ENCODE data around the gene CDC20B. TPM values are rescaled to one million over a fixed set of nuclear protein-coding genes. Genes with fewer than 3 reads are reported as not detected.

Gene CDC20B
- total and polyA plus RNA-seq, 4 donors, result 0.28 TPM; not detected in 3

DNA sequence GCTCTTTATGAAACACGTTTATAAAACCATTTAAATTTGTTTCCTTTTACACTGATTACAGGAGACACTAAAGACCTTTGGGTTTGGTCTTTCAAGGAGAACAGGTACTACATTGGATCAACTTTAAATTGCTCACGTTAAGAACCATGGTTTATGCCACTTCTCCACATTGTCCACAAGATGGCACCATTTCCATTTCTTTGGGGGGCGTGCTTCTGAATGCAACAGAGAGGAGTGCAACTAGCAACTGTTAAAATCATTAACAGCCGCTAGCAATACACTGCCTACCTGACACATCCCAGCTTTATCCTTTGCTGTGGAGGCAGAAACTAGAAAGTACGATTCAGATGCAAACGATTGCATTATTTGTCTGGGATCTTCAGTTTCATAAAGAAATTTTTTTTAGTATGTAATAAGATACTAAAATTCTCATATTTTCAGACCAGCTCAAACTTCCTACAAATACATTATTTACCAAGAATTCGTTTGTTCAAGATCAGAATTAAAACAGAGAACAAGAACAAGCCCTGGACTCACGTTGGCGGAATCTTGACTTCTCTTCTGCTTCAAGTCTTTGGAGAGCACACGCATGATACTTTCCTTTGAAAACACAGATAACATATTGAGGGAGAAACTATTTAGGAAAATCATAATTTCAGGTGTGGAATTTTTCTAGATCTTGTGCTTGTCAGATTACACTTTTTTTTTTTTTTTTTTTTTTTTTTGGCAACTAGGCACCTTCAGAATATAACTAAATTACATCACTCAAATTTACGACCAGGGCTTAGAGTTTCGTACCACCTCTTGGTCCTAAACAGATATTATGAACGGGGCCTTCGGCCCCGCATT lies 702 bp downstream of the CDC20B start:
- no peak overlapping the region for H3K27ac ChIP-seq (ENCODE audit: low read depth in 1 of 2, low read length in 2 of 2)

DNA sequence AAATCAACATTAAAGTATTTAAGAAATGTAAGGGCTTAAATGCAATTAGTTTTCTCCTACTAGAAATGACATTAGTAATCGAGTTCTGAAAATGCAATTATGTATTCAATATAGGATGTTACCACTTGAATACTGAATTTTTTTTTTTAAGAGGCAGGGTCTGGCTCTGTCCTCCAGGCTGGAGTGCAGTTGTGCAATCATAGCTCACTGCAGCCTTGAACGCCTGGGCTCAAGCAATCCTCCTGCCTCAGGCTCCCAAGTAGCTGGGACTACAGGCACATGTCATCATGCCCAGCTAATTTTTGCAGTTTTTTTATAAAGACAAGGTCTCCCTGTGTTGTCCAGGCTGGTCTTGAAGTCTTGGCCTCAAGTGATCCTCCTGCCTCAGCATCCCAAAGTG lies 1.5 kb downstream of the CDC20B start:
- Histone ChIP-seq H3K27me3 (ENCODE audit: control insufficient read depth in 4 of 4, insufficient read depth in 4 of 4, low read length in 3 of 4) (peaks cover 0 to 10% (median 3%) of the 10 kb centered on the region in 4 donors), H3K4me1 (ENCODE audit: control insufficient read depth in 4 of 4, insufficient read depth in 4 of 4, low read length in 3 of 4) (peaks cover 8 to 29% (median 25%) of the 10 kb centered on the region in 4 donors), H3K4me3 (ENCODE audit: low read depth in 1 of 3, low read length in 3 of 3) (no peak overlapping the region), H3K9me3 (ENCODE audit: control insufficient read depth in 4 of 4, low read length in 3 of 4) (no peaks in the 10 kb centered on the region), H3K27ac (ENCODE audit: low read depth in 1 of 2, low read length in 2 of 2) (no peak overlapping the region), H3K9ac (ENCODE audit: low read depth in 1 of 2, low read length in 2 of 2) (no peak overlapping the region), H3K36me3 (ENCODE audit: control insufficient read depth in 4 of 4, insufficient read depth in 3 of 4, low read depth in 1 of 4, low read length in 3 of 4) (no peaks in the 10 kb centered on the region)
- 14% methylated on average over 2 of the region's 2 CpGs for WGBS
- DNase-seq (ENCODE audit: low spot score), result no peak
- TF ChIP-seq HNF4A (conservative IDR thresholded peaks at IDR 0.05) (no peak), ZBTB33 (IDR thresholded peaks at IDR 0.05) (no peak), MAX (IDR thresholded peaks at IDR 0.05) (no peak), TAF1 (conservative IDR thresholded peaks at IDR 0.05) (no peak), RAD21 (IDR thresholded peaks at IDR 0.05) (no peak), EGR1 (IDR thresholded peaks at IDR 0.05; ENCODE audit: low read depth in 2 of 2) (no peak), SP1 (IDR thresholded peaks at IDR 0.05) (no peak), NR2F2 (IDR thresholded peaks at IDR 0.05) (no peak), RXRA (IDR thresholded peaks at IDR 0.05) (no peak), YY1 (IDR thresholded peaks at IDR 0.05) (no peak), HNF4G (IDR thresholded peaks at IDR 0.05) (no peak), FOXA2 (IDR thresholded peaks at IDR 0.05) (no peak), JUND (IDR thresholded peaks at IDR 0.05) (no peak), GABPA (IDR thresholded peaks at IDR 0.05 in 1 of 2, conservative IDR thresholded peaks at IDR 0.05 in 1 of 2) (no peak), REST (IDR thresholded peaks at IDR 0.05) (no peak)
- TF ChIP-seq, protein P1, sequence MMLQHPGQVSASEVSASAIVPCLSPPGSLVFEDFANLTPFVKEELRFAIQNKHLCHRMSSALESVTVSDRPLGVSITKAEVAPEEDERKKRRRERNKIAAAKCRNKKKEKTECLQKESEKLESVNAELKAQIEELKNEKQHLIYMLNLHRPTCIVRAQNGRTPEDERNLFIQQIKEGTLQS (IDR thresholded peaks at IDR 0.05), result no peak
- TF ChIP-seq, protein P2, sequence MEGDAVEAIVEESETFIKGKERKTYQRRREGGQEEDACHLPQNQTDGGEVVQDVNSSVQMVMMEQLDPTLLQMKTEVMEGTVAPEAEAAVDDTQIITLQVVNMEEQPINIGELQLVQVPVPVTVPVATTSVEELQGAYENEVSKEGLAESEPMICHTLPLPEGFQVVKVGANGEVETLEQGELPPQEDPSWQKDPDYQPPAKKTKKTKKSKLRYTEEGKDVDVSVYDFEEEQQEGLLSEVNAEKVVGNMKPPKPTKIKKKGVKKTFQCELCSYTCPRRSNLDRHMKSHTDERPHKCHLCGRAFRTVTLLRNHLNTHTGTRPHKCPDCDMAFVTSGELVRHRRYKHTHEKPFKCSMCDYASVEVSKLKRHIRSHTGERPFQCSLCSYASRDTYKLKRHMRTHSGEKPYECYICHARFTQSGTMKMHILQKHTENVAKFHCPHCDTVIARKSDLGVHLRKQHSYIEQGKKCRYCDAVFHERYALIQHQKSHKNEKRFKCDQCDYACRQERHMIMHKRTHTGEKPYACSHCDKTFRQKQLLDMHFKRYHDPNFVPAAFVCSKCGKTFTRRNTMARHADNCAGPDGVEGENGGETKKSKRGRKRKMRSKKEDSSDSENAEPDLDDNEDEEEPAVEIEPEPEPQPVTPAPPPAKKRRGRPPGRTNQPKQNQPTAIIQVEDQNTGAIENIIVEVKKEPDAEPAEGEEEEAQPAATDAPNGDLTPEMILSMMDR (IDR thresholded peaks at IDR 0.05; ENCODE audit: low read depth, low read length, missing input control), result no peak

More for the DNA sequence above, 702 bp downstream of the CDC20B start:
- peak; percentile 53 for DNase-seq (ENCODE audit: low spot score)
- Histone ChIP-seq H3K9me3 (ENCODE audit: control insufficient read depth in 4 of 4, low read length in 3 of 4) (no peaks in the 10 kb centered on the region), H3K36me3 (ENCODE audit: control insufficient read depth in 4 of 4, insufficient read depth in 3 of 4, low read depth in 1 of 4, low read length in 3 of 4) (no peaks in the 10 kb centered on the region), H3K4me3 (ENCODE audit: low read depth in 1 of 3, low read length in 3 of 3) (peak overlapping the region; percentile 37 to 57 (median 55)), H3K4me1 (ENCODE audit: control insufficient read depth in 4 of 4, insufficient read depth in 4 of 4, low read length in 3 of 4) (peaks cover 10 to 32% (median 29%) of the 10 kb centered on the region in 4 donors), H3K9ac (ENCODE audit: low read depth in 1 of 2, low read length in 2 of 2) (no peak overlapping the region), H3K27me3 (ENCODE audit: control insufficient read depth in 4 of 4, insufficient read depth in 4 of 4, low read length in 3 of 4) (peaks cover 0 to 10% (median 3%) of the 10 kb centered on the region in 4 donors)
- WGBS, result 8% methylated on average over 15 of the region's 15 CpGs
- TF ChIP-seq YY1 (IDR thresholded peaks at IDR 0.05) (no peak), GABPA (IDR thresholded peaks at IDR 0.05 in 1 of 2, conservative IDR thresholded peaks at IDR 0.05 in 1 of 2) (no peak), NR2F2 (IDR thresholded peaks at IDR 0.05) (no peak), SP1 (IDR thresholded peaks at IDR 0.05) (no peak), RAD21 (IDR thresholded peaks at IDR 0.05) (peak; percentile 97 to 98), FOXA1 (IDR thresholded peaks at IDR 0.05) (peak; percentile 13), HNF4G (IDR thresholded peaks at IDR 0.05) (no peak), FOXA2 (IDR thresholded peaks at IDR 0.05) (no peak), MAX (IDR thresholded peaks at IDR 0.05) (peak; percentile 33)
- TF ChIP-seq, protein P2 (IDR thresholded peaks at IDR 0.05; ENCODE audit: low read depth, low read length, missing input control), result peak; percentile 89

All from liver (tissue), 9 donors.